MG63 (cell line): ENCODE measurements around the gene ADAMTS12. TPM values are rescaled to one million over a fixed set of nuclear protein-coding genes. Genes with fewer than 3 reads are reported as not detected.

ENCODE experiments used
- DNase-seq: peaks from one replicate; pipeline ENCODE4 v3.0.0-alpha.2; 2020
- H3K27me3 ChIP-seq: fragments of 250-450 bp; sonication (Bioruptor Pico); 2 replicates; pipeline ENCODE4 v1.5.1; 2020; ENCODE audit warnings: mild to moderate bottlenecking, moderate library complexity
- H3K36me3 ChIP-seq: fragments of 250-450 bp; sonication (Bioruptor Pico); 2 replicates; pipeline ENCODE4 v1.5.1; 2020; ENCODE audit warnings: mild to moderate bottlenecking, moderate library complexity
- H3K4me3 ChIP-seq: fragments of 250-450 bp; sonication (Bioruptor Pico); 2 replicates; pipeline ENCODE4 v1.5.1; 2020; ENCODE audit warnings: mild to moderate bottlenecking, moderate library complexity
- H3K9me3 ChIP-seq: fragments of 250-450 bp; sonication (Bioruptor Pico); 2 replicates; pipeline ENCODE4 v1.5.1; 2020; ENCODE audit warnings: mild to moderate bottlenecking, moderate library complexity
- total RNA-seq: library from RNA; depleted of rRNA; stranded (reverse); fragments of >200 nt; shearing (Covaris generic); gene quantifications from 2 replicates; pipeline ENCODE4 v1.2.3, GENCODE V29; 2014; ENCODE audit warnings: low replicate concordance

The ADAMTS12 gene
- total RNA-seq, 1 experiment from 2014 or later = 11.8 TPM

- H3K27me3 ChIP-seq = no peaks in the 10 kb centered on the region; the same call in 1 of the 2 replicates
- no peak overlapping the region for H3K4me3 ChIP-seq
- peaks cover 9% of the 10 kb centered on the region for H3K9me3 ChIP-seq
- no peaks in the 10 kb centered on the region; the same call in 1 of the 2 replicates for H3K36me3 ChIP-seq
- peak; percentile 5 for DNase-seq
Observed at GRCh38 chr5:33690374-33691135, 201.2 kb downstream of the ADAMTS12 start.

- Histone ChIP-seq H3K9me3 (no peaks in the 10 kb centered on the region; the same call in 1 of the 2 replicates), H3K4me3 (no peak overlapping the region), H3K36me3 (no peaks in the 10 kb centered on the region; the same call in 1 of the 2 replicates), H3K27me3 (no peaks in the 10 kb centered on the region; the same call in 1 of the 2 replicates)
- DNase-seq = no peak
Observed at GRCh38 chr5:33688526-33688925, 203.3 kb downstream of the ADAMTS12 start.

DNA sequence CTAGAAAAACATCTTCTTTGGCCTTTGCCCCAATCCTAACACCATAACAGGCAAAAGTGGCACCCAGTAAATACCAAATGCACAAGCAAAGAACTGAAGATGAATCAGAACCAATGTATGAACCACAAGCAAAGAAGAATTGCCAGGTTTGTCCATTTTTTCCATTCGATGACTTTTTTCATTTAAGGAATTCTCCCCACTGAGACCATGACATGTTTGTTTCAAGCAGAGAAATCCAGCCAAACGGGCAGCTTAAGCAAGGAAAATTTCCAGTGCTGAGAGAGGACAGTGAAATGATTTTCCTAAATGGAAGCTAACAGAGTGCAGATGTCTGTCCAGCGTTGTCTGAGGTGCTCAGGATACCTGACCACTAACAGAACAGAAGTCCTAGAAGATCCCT, 203.7 kb downstream of the ADAMTS12 start:
- Histone ChIP-seq H3K27me3 (no peaks in the 10 kb centered on the region; the same call in 1 of the 2 replicates), H3K9me3 (no peaks in the 10 kb centered on the region), H3K4me3 (no peak overlapping the region), H3K36me3 (no peaks in the 10 kb centered on the region; the same call in 1 of the 2 replicates)
- DNase-seq = no peak

GRCh38 chr5:33685873-33686755, 205.7 kb downstream of the ADAMTS12 start:
- H3K9me3 ChIP-seq = no peaks in the 10 kb centered on the region
- H3K27me3 ChIP-seq = no peaks in the 10 kb centered on the region; the same call in 1 of the 2 replicates
- DNase-seq = no peak
- no peaks in the 10 kb centered on the region; the same call in 1 of the 2 replicates for H3K36me3 ChIP-seq
- no peak overlapping the region for H3K4me3 ChIP-seq

- no peak for DNase-seq
- Histone ChIP-seq H3K36me3 (no peaks in the 10 kb centered on the region), H3K27me3 (no peaks in the 10 kb centered on the region), H3K4me3 (no peak overlapping the region), H3K9me3 (no peaks in the 10 kb centered on the region)
Observed at GRCh38 chr5:33684496-33685159, 207.2 kb downstream of the ADAMTS12 start.

- no peak overlapping the region for H3K4me3 ChIP-seq
- no peaks in the 10 kb centered on the region for H3K36me3 ChIP-seq
- H3K9me3 ChIP-seq = no peaks in the 10 kb centered on the region
- no peaks in the 10 kb centered on the region; the same call in none of the 2 replicates for H3K27me3 ChIP-seq
- DNase-seq = no peak
Observed at GRCh38 chr5:33679791-33680190, 212.0 kb downstream of the ADAMTS12 start.

DNA sequence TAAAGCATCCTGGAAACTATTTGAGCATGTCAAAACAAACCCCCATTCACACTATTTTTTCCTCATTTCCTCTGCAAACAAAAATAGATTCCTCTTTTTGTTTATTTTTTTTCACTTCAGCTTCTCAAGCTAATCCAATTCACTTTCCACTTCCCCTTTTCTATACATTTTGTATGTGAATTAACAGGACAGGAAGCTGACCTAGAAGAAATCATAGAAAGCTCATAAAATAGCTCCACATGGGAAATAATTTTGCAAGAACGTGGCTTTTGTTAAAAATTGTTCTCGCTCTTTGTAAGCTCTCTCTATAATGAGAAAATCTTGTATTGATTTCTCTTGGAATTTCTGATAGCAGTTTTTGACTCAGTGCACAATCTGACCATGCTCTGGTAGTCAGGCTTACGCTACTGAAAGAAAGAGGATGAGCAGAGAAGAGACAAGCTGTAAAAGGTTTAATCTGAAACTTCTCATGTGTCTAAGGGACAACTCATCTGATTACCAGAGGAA, 215.8 kb downstream of the ADAMTS12 start:
- Histone ChIP-seq H3K4me3 (no peak overlapping the region), H3K9me3 (no peaks in the 10 kb centered on the region), H3K36me3 (no peaks in the 10 kb centered on the region), H3K27me3 (no peaks in the 10 kb centered on the region; the same call in none of the 2 replicates)
- DNase-seq = no peak

DNA sequence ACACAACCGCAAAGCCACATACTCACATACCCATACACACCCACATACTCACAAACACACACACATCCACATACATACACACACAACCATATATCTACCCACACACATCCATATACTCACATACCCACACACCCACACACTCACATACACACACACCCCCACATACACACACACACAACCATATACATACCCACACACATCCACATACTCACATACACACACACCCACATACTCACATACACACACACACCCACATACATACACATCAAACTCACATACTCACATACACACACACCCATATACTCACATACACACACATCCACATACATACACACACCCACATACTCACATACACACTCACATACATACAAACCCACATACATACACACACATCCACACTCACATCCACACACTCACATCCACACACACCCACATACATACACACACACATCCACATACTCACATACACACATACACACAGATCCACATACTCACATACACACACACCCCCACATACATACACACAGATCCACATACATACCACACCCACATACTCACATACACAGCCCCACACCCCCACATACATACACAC, 220.0 kb downstream of the ADAMTS12 start:
- no peak for DNase-seq
- H3K9me3 ChIP-seq = no peaks in the 10 kb centered on the region
- no peaks in the 10 kb centered on the region for H3K36me3 ChIP-seq
- no peaks in the 10 kb centered on the region; the same call in none of the 2 replicates for H3K27me3 ChIP-seq
- no peak overlapping the region for H3K4me3 ChIP-seq

GRCh38 chr5:33662722-33663427, 228.9 kb downstream of the ADAMTS12 start:
- peak; percentile 6 for DNase-seq
- H3K9me3 ChIP-seq = no peaks in the 10 kb centered on the region
- H3K36me3 ChIP-seq = no peaks in the 10 kb centered on the region
- H3K4me3 ChIP-seq = no peak overlapping the region
- H3K27me3 ChIP-seq = no peaks in the 10 kb centered on the region; the same call in 1 of the 2 replicates

- no peak for DNase-seq
- H3K36me3 ChIP-seq = no peaks in the 10 kb centered on the region; the same call in 1 of the 2 replicates
- H3K4me3 ChIP-seq = no peak overlapping the region
- no peaks in the 10 kb centered on the region; the same call in 1 of the 2 replicates for H3K27me3 ChIP-seq
- H3K9me3 ChIP-seq = no peaks in the 10 kb centered on the region
Observed at GRCh38 chr5:33659526-33660169, 232.1 kb downstream of the ADAMTS12 start.

DNA sequence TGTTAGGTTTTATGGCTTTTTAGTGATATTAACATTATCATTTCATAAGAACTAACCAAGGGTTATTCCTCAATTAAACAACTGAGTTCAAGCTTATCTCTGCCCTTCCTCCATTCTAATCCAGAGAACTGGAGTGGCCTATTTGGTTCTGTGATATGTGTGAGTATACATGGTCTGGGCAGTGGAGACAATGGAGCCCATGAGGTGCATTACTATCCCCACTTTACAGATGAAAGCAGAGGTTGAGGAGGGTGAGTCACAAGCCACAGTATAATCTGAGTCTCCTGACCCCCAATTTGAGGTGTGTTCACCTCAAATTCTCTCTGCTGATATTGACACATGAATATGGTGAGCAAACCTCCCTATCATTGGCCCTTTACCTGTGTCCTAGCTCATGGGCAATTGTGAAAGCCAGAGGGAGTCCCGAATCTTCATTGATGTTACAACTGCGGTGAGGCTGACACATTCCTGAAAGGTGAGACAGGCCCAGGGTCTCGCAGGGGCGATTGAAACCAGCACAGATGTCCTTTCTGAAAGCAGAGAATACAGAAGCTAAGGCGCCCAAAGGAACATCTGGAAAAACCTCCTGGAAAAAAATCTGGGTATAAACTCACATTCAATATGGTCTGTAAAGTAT, 233.9 kb downstream of the ADAMTS12 start:
- H3K4me3 ChIP-seq = no peak overlapping the region
- H3K36me3 ChIP-seq = no peaks in the 10 kb centered on the region; the same call in 1 of the 2 replicates
- peaks cover 3% of the 10 kb centered on the region; the same call in 1 of the 2 replicates for H3K27me3 ChIP-seq
- H3K9me3 ChIP-seq = no peaks in the 10 kb centered on the region
- no peak for DNase-seq

GRCh38 chr5:33657176-33657575, 234.6 kb downstream of the ADAMTS12 start:
- H3K4me3 ChIP-seq = no peak overlapping the region
- no peaks in the 10 kb centered on the region for H3K9me3 ChIP-seq
- H3K36me3 ChIP-seq = no peaks in the 10 kb centered on the region; the same call in 1 of the 2 replicates
- peaks cover 3% of the 10 kb centered on the region; the same call in 1 of the 2 replicates for H3K27me3 ChIP-seq
- no peak for DNase-seq

DNA sequence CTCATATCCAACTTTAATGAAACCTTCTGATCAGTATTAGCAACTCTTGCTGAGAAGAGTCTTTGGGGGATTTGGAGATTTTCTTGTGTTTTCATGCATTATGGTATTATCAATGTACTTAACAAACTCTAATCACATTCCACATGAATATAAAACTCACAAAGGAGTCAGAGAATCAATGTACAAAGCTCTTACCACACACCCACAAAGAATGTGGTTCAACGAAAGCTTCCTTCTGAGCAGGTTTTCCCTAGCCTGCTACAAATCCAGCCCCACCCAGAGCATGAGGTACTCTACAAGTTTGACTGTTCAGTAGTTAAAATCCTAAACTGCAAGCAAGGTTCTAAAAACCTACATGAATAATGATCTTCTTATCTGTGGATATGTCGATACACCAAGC, 240.9 kb downstream of the ADAMTS12 start:
- no peaks in the 10 kb centered on the region for H3K36me3 ChIP-seq
- H3K27me3 ChIP-seq = peaks cover 5% of the 10 kb centered on the region
- no peak for DNase-seq
- no peaks in the 10 kb centered on the region for H3K9me3 ChIP-seq
- no peak overlapping the region for H3K4me3 ChIP-seq

- Histone ChIP-seq H3K9me3 (no peaks in the 10 kb centered on the region), H3K36me3 (no peaks in the 10 kb centered on the region), H3K4me3 (no peak overlapping the region), H3K27me3 (peaks cover 5% of the 10 kb centered on the region)
- DNase-seq = peak; percentile 19
Observed at GRCh38 chr5:33649549-33650482, 242.0 kb downstream of the ADAMTS12 start.
